A549 treated with Mapracorat at 1 μM for 4 hours (cell line): ENCODE results near the gene SPACA4. TPM values are rescaled to one million over a fixed set of nuclear protein-coding genes. Genes with fewer than 3 reads are reported as not detected.

Source experiments
- total RNA-seq: library from RNA; stranded (reverse); fragments of 200-300 nt; extraction: Qiagen RNA extraction; gene quantifications from 5 replicates; pipeline ENCODE4 v1.2.3, GENCODE V29; 2022

The SPACA4 gene
- not detected in 5 replicates for total RNA-seq

GRCh38 chr19:48606463-48607358 is at the start of gene SPACA4:
Gene SPACA4 (plus strand): TSS chr19:48606742. CDS start chr19:48606979, 237 bp downstream.

GRCh38 chr19:48614436-48615230 is 8.1 kb downstream of the SPACA4 start, which contains the start of gene FAM83E:
Gene FAM83E (minus strand): TSS chr19:48615076. CDS start chr19:48613372, 1,704 bp downstream.

GRCh38 chr19:48618916-48619691 is 12.6 kb downstream of the SPACA4 start, which contains the start of the genes RPL18 and SPHK2:
Gene RPL18 (minus strand): TSS chr19:48619178. CDS start chr19:48619143, 35 bp downstream.
Gene SPHK2 (plus strand): TSS chr19:48619506. CDS start chr19:48620515, 1,009 bp downstream.

GRCh38 chr19:48636859-48637448 is 30.4 kb downstream of the SPACA4 start, which contains the start of gene DBP:
Gene DBP (minus strand): TSS chr19:48637379. CDS start chr19:48636994, 385 bp downstream.

GRCh38 chr19:48646001-48646721 is 39.6 kb downstream of the SPACA4 start, which contains the start of gene CA11:
Gene CA11 (minus strand): TSS chr19:48646187. CDS start chr19:48645632, 555 bp downstream.

Other genes starting within 250 kb of the SPACA4 start
- gene TMEM143, start 242.8 kb upstream of the SPACA4 start, total RNA-seq, result 2.4 to 6.2 TPM (median 3.8 TPM) in 5 replicates
- gene SYNGR4, start 242.4 kb upstream of the SPACA4 start, total RNA-seq, result 2.1 to 4.6 TPM (median 2.9 TPM) in 5 replicates
- gene KDELR1, start 215.2 kb upstream of the SPACA4 start, total RNA-seq, result 356 to 429 TPM (median 400 TPM) in 5 replicates
- gene GRIN2D, start 213.1 kb upstream of the SPACA4 start, total RNA-seq, result 5.5 to 9.7 TPM (median 8.9 TPM) in 5 replicates
- 97.2 to 126 TPM (median 111 TPM) in 5 replicates for gene GRWD1, start 160.8 kb upstream of the SPACA4 start, total RNA-seq
- 0.77 to 2.1 TPM (median 1.1 TPM) in 5 replicates for gene KCNJ14, start 151.2 kb upstream of the SPACA4 start, total RNA-seq
- 55.3 to 69.3 TPM (median 62.3 TPM) in 5 replicates for gene CYTH2, start 137.4 kb upstream of the SPACA4 start, total RNA-seq
- gene LMTK3, start 94.9 kb upstream of the SPACA4 start, total RNA-seq, result 2.1 to 5.4 TPM (median 4.9 TPM) in 5 replicates
- 14.1 to 18.6 TPM (median 16.0 TPM) in 5 replicates for gene SULT2B1, start 54.6 kb upstream of the SPACA4 start, total RNA-seq
- 0.14 to 0.42 TPM (median 0.22 TPM) in 5 replicates for gene FAM83E, start 8.3 kb downstream of the SPACA4 start, total RNA-seq
- 3,098 to 3,568 TPM (median 3,229 TPM) in 5 replicates for gene RPL18, start 12.4 kb downstream of the SPACA4 start, total RNA-seq
- 10.0 to 16.5 TPM (median 13.6 TPM) in 5 replicates for gene SPHK2, start 12.8 kb downstream of the SPACA4 start, total RNA-seq
- 1.0 to 2.9 TPM (median 2.5 TPM) in 5 replicates for gene DBP, start 30.6 kb downstream of the SPACA4 start, total RNA-seq
- 7.9 to 13.4 TPM (median 9.7 TPM) in 5 replicates for gene CA11, start 39.4 kb downstream of the SPACA4 start, total RNA-seq
- 0.07 to 0.19 TPM (median 0.10 TPM) in 4 of 5 replicates, not detected in the other for gene NTN5, start 66.3 kb downstream of the SPACA4 start, total RNA-seq
- gene FUT2, start 89.2 kb downstream of the SPACA4 start, total RNA-seq, result not detected in 5 replicates
- 0.18 to 0.42 TPM (median 0.34 TPM) in 5 replicates for gene MAMSTR, start 113.0 kb downstream of the SPACA4 start, total RNA-seq
- gene RASIP1, start 133.9 kb downstream of the SPACA4 start, total RNA-seq, result 0.43 to 0.82 TPM (median 0.59 TPM) in 5 replicates
- not detected in 5 replicates for gene IZUMO1, start 140.2 kb downstream of the SPACA4 start, total RNA-seq
- 0.04 to 0.10 TPM (median 0.05 TPM) in 5 replicates for gene FUT1, start 145.9 kb downstream of the SPACA4 start, total RNA-seq
- gene FGF21, start 148.8 kb downstream of the SPACA4 start, total RNA-seq, result not detected in 5 replicates
- gene BCAT2, start 204.3 kb downstream of the SPACA4 start, total RNA-seq, result 51.8 to 64.0 TPM (median 60.0 TPM) in 5 replicates
- gene HSD17B14, start 229.7 kb downstream of the SPACA4 start, total RNA-seq, result 12.3 to 15.1 TPM (median 12.8 TPM) in 5 replicates